Keratinocyte (primary cell): ENCODE measurements around the gene SSBP2. TPM values are rescaled to one million over a fixed set of nuclear protein-coding genes. Genes with fewer than 3 reads are reported as not detected.

Source experiments
- DNase-seq: peaks from one replicate; pipeline ENCODE4 v3.0.0-alpha.2; 2011; ENCODE audit warnings: low read depth, missing footprints, low spot score
- FAIRE-seq: peaks from 2 replicates; lab custom pipeline; 2011; peaks lifted over from hg19 to GRCh38; lab: Jason Lieb, UNC
- H2AFZ ChIP-seq: 2 replicates; pipeline ENCODE4 v1.6.0; 2012; ENCODE audit warnings: low read length, control low read depth, inconsistent platforms; ENCODE audit not compliant: control insufficient read depth
- H3K27ac ChIP-seq: 2 replicates; pipeline ENCODE4 v1.5.1; 2011; ENCODE audit warnings: low read length; ENCODE audit not compliant: control insufficient read depth, insufficient read depth
- H3K27me3 ChIP-seq: 3 replicates; pipeline ENCODE4 v1.6.0; 2011; ENCODE audit warnings: low read length; ENCODE audit not compliant: control insufficient read depth, insufficient read depth; ENCODE audit errors: extremely low read depth
- H3K36me3 ChIP-seq, 2 experiments: 2 replicates in 1 of 2; 3 replicates in 1 of 2; pipeline ENCODE4 v1.5.1; 2011; ENCODE audit warnings: low read length in 2 of 2, mild to moderate bottlenecking in 1 of 2; ENCODE audit not compliant: control insufficient read depth in 2 of 2, insufficient read depth in 2 of 2; ENCODE audit errors: extremely low read depth in 1 of 2
- H3K4me1 ChIP-seq: 3 replicates; pipeline ENCODE4 v1.5.1; 2011; ENCODE audit warnings: low read length; ENCODE audit not compliant: control insufficient read depth, insufficient read depth; ENCODE audit errors: extremely low read depth
- H3K4me2 ChIP-seq: 3 replicates; pipeline ENCODE4 v1.6.0; 2011; ENCODE audit warnings: low read depth, low read length; ENCODE audit not compliant: control insufficient read depth, insufficient read depth; ENCODE audit errors: extremely low read depth
- H3K4me3 ChIP-seq, 3 experiments: fragments of 200-600 bp in 1 of 3; sonication (generic) in 1 of 3; 2 replicates in 2 of 3; 3 replicates in 1 of 3; pipeline ENCODE4 v1.5.1; 2011 to 2016; ENCODE audit warnings: low read length in 3 of 3, mild to moderate bottlenecking in 3 of 3, control low read depth in 2 of 3, inconsistent platforms in 1 of 3, low read depth in 1 of 3, mixed read lengths in 1 of 3, mixed run types in 1 of 3, moderate library complexity in 1 of 3; ENCODE audit not compliant: control insufficient read depth in 2 of 3, insufficient read depth in 2 of 3; ENCODE audit errors: extremely low read depth in 1 of 3
- H3K79me2 ChIP-seq: 2 replicates; pipeline ENCODE4 v1.6.0; 2012; ENCODE audit warnings: low read length; ENCODE audit not compliant: control insufficient read depth, insufficient read depth
- H3K9ac ChIP-seq: 3 replicates; pipeline ENCODE4 v1.6.0; 2011; ENCODE audit warnings: low read length; ENCODE audit not compliant: control insufficient read depth, insufficient read depth; ENCODE audit errors: extremely low read depth
- H3K9me1 ChIP-seq: 3 replicates; pipeline ENCODE4 v1.6.0; 2011; ENCODE audit warnings: low read length; ENCODE audit not compliant: control insufficient read depth, insufficient read depth; ENCODE audit errors: extremely low read depth
- H3K9me3 ChIP-seq: 2 replicates; pipeline ENCODE4 v1.5.1; 2012; ENCODE audit warnings: low read depth, low read length; ENCODE audit not compliant: control insufficient read depth
- H4K20me1 ChIP-seq: 3 replicates; pipeline ENCODE4 v1.6.0; 2011; ENCODE audit warnings: low read length; ENCODE audit not compliant: control insufficient read depth, insufficient read depth; ENCODE audit errors: extremely low read depth
- CTCF ChIP-seq, 3 experiments: IDR thresholded peaks in 1 of 3; conservative IDR thresholded peaks in 1 of 3; optimal IDR thresholded peaks in 1 of 3; 2 replicates in 2 of 3; 3 replicates in 1 of 3; pipeline versions ENCODE3 to v1.5.1; 2011; ENCODE audit warnings: low read length in 3 of 3, mild to moderate bottlenecking in 3 of 3, moderate library complexity in 2 of 3, control low read depth in 1 of 3, inconsistent platforms in 1 of 3; ENCODE audit not compliant: insufficient read depth in 2 of 3; ENCODE audit errors: extremely low read depth in 1 of 3
- EZH2 ChIP-seq: IDR thresholded peaks from one replicate; pipeline ENCODE4 v1.6.1; 2012; ENCODE audit warnings: inconsistent platforms, mild to moderate bottlenecking, low read length, moderate library complexity
- dilution Hi-C: fragments of 300-500 bp; cut with MboI; formaldehyde crosslinking; loops from one replicate; pipeline ENCODE4 v1.7.0; 2020; ENCODE audit warnings: low sequenced_read_pairs; ENCODE audit not compliant: extremely low pct_ligation_motif_present
- polyA plus RNA-seq, 5 experiments: library from polyadenylated mRNA; depleted of rRNA in 3 of 5; stranded (reverse) in 3 of 5; stranded (forward) in 1 of 5; unstranded in 1 of 5; fragments of >200 nt; gene quantifications; 1 replicate in 1 of 5; 2 replicates in 3 of 5; 3 replicates in 1 of 5; pipeline versions ENCODE4 v1.2.1 to v1.2.3, GENCODE V29; 2011 to 2012; ENCODE audit warnings: missing spikeins in 2 of 5, low read depth in 1 of 5, low replicate concordance in 1 of 5

The SSBP2 gene
- polyA plus RNA-seq, 1 donor (not counting 4 experiments of a cell fraction or from before 2014, with no cell fraction given): 14.6 TPM

- no peak overlapping the region for H3K4me3 ChIP-seq
- TF ChIP-seq EZH2: no peak
- no peak for TF ChIP-seq CTCF (optimal IDR thresholded peaks at IDR 0.05 in 1 of 3, IDR thresholded peaks at IDR 0.05 in 1 of 3, conservative IDR thresholded peaks at IDR 0.05 in 1 of 3; ENCODE audit: extremely low read depth in 1 of 3, insufficient read depth in 2 of 3, low read length in 3 of 3)
- H3K79me2 ChIP-seq: no peaks in the 10 kb centered on the region
- peaks cover 12% of the 10 kb centered on the region for H3K4me1 ChIP-seq
- no peaks in the 10 kb centered on the region for H3K9me3 ChIP-seq
- DNase-seq (no peak), FAIRE-seq (no peak)
- H3K9me1 ChIP-seq: no peaks in the 10 kb centered on the region
- H4K20me1 ChIP-seq: no peaks in the 10 kb centered on the region
- dilution Hi-C loops: no loop called here
- no peaks in the 10 kb centered on the region for H3K27me3 ChIP-seq
- H3K27ac ChIP-seq: no peak overlapping the region
- H3K9ac ChIP-seq: no peak overlapping the region
- no peak overlapping the region for H3K4me2 ChIP-seq
- H2AFZ ChIP-seq: no peak overlapping the region
- H3K36me3 ChIP-seq: no peaks in the 10 kb centered on the region
Measured at GRCh38 chr5:81424728-81425127, 326.2 kb downstream of the SSBP2 start.

- TF ChIP-seq EZH2 (no peak), CTCF (optimal IDR thresholded peaks at IDR 0.05 in 1 of 3, IDR thresholded peaks at IDR 0.05 in 1 of 3, conservative IDR thresholded peaks at IDR 0.05 in 1 of 3; ENCODE audit: extremely low read depth in 1 of 3, insufficient read depth in 2 of 3, low read length in 3 of 3) (no peak)
- no peaks in the 10 kb centered on the region for H4K20me1 ChIP-seq
- H3K9ac ChIP-seq: no peak overlapping the region
- H3K4me1 ChIP-seq: peaks cover 32% of the 10 kb centered on the region
- H3K4me2 ChIP-seq: no peak overlapping the region
- H2AFZ ChIP-seq: no peak overlapping the region
- H3K9me1 ChIP-seq: no peaks in the 10 kb centered on the region
- dilution Hi-C loops: no loop called here
- H3K4me3 ChIP-seq: no peak overlapping the region
- no peaks in the 10 kb centered on the region for H3K79me2 ChIP-seq
- H3K27ac ChIP-seq: no peak overlapping the region
- H3K36me3 ChIP-seq: no peaks in the 10 kb centered on the region
- no peak for FAIRE-seq
- no peak for DNase-seq
- H3K9me3 ChIP-seq: no peaks in the 10 kb centered on the region
- no peaks in the 10 kb centered on the region for H3K27me3 ChIP-seq
Measured at GRCh38 chr5:81422671-81423070, 328.2 kb downstream of the SSBP2 start.
